ENCODE results near the gene FOXN3.
"Not testable (repeated sequence)": the region's sequence is repeated elsewhere in the genome, so short reads cannot be mapped to it uniquely, and the experiment has no call there.

The FOXN3 gene

GRCh38 chr14:89303456-89304435, 113.3 kb downstream of the FOXN3 start:
- DNase-seq (peak; percentile 61), ATAC-seq (replicated peaks) (peak; percentile 77 to 82)
- Mint-ChIP-seq H3K4me1 (peaks cover 53 to 78% of the 10 kb centered on the region in 2 donors), H3K9me3 (peaks cover 6 to 8% of the 10 kb centered on the region in 2 donors), H3K27me3 (no peaks in the 10 kb centered on the region), H3K4me3 (peak overlapping the region; percentile 92 to 94), H3K27ac (peak overlapping the region; percentile 99), H3K36me3 (peaks cover 47 to 64% of the 10 kb centered on the region in 2 donors)

- Mint-ChIP-seq H3K27ac (peak overlapping the region; percentile 99), H3K4me3 (peak overlapping the region; percentile 92 to 94), H3K4me1 (peaks cover 47 to 66% of the 10 kb centered on the region in 2 donors), H3K36me3 (peaks cover 43 to 61% of the 10 kb centered on the region in 2 donors), H3K27me3 (no peaks in the 10 kb centered on the region), H3K9me3 (peaks cover 5 to 6% of the 10 kb centered on the region in 2 donors)
- ATAC-seq (replicated peaks), result peak in 1 of 2 donors; percentile 41
- DNase-seq, result no peak
These were observed 114.6 kb downstream of the FOXN3 start for GRCh38 chr14:89302396-89302950.

DNA sequence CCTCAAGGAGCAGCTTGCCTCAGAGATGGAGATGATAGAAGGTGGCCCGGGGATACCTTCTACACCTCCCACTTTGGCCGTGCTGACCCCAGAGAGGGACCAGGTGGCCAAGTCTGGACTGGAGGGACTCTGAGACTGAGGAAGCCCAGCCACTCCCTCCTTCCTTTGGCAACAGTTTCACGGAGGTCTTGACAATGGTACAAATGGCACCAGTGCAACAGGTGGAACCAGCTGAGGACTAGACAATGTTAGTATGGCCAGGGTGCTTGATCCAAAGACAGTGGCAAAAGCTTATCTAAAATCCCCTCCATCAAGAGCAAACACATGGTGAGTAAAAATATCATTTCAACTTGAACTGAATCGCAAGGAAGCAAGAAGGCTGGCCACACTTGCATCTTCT, 117.4 kb downstream of the FOXN3 start:
- no peak overlapping the region for H3K4me3 Mint-ChIP-seq
- H3K36me3 Mint-ChIP-seq, result peaks cover 48 to 58% of the 10 kb centered on the region in 2 donors
- DNase-seq, result no peak
- peaks cover 4 to 6% of the 10 kb centered on the region in 2 donors for H3K9me3 Mint-ChIP-seq
- H3K4me1 Mint-ChIP-seq, result peaks cover 46 to 60% of the 10 kb centered on the region in 2 donors
- no peaks in the 10 kb centered on the region for H3K27me3 Mint-ChIP-seq
- no peak for ATAC-seq (replicated peaks)
- peak overlapping the region; percentile 81 for H3K27ac Mint-ChIP-seq

DNA sequence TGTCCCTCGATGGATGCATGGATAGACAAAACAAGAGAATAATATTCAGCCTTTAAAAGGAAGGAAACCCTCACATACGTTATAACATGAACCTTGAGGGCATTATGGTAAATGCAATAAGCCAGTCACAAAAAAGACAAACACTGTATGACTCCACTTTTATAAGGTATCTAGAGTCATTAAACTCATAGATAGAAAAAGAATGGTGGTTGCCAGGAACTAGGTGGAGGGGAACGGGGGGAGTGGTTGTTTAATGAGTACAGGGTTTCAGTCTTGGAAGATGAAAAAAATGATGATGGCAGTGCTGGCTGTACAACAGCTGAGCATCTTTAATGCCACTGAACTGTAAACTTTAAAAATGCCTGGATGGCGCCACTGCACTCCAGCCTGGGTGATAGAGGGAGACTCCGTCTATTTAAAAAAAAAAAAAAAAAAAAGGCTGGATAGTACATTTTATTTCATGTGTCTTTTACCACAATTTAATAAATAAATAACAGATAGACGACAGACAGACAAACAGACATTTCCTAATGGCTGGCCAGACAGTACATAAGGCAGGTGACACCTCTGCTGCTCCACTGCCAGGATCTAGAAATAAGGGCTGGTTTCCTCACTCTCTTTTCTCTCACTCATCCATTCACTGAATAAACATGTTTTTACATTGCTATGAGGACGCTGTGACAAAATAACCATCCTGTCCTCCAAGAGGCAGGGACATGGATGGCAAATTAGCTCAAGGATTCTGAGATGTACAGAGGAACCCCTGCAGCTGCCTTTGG, 118.8 kb downstream of the FOXN3 start:
- H3K27ac Mint-ChIP-seq, result no peak overlapping the region
- ATAC-seq (replicated peaks), result no peak

GRCh38 chr14:89296281-89296745, 120.7 kb downstream of the FOXN3 start:
- peaks cover 49 to 61% of the 10 kb centered on the region in 2 donors for H3K4me1 Mint-ChIP-seq
- H3K36me3 Mint-ChIP-seq, result peaks cover 46 to 66% of the 10 kb centered on the region in 2 donors
- peaks cover 3 to 4% of the 10 kb centered on the region in 2 donors for H3K9me3 Mint-ChIP-seq
- no peak for DNase-seq
- no peaks in the 10 kb centered on the region for H3K27me3 Mint-ChIP-seq
- ATAC-seq (replicated peaks), result peak; percentile 53 to 65
- H3K27ac Mint-ChIP-seq, result peak overlapping the region; percentile 42
- H3K4me3 Mint-ChIP-seq, result no peak overlapping the region

More for the DNA sequence above, 118.8 kb downstream of the FOXN3 start:
- no peak for DNase-seq
- H3K9me3 Mint-ChIP-seq, result peaks cover 4 to 6% of the 10 kb centered on the region in 2 donors
- H3K36me3 Mint-ChIP-seq, result peaks cover 44 to 63% of the 10 kb centered on the region in 2 donors
- peaks cover 45 to 59% of the 10 kb centered on the region in 2 donors for H3K4me1 Mint-ChIP-seq
- H3K4me3 Mint-ChIP-seq, result no peak overlapping the region
- no peaks in the 10 kb centered on the region for H3K27me3 Mint-ChIP-seq

- H3K4me1 Mint-ChIP-seq, result peaks cover 60 to 74% of the 10 kb centered on the region in 2 donors
- no peak overlapping the region for H3K27ac Mint-ChIP-seq
These were observed 122.2 kb downstream of the FOXN3 start for GRCh38 chr14:89294872-89295271.

DNA sequence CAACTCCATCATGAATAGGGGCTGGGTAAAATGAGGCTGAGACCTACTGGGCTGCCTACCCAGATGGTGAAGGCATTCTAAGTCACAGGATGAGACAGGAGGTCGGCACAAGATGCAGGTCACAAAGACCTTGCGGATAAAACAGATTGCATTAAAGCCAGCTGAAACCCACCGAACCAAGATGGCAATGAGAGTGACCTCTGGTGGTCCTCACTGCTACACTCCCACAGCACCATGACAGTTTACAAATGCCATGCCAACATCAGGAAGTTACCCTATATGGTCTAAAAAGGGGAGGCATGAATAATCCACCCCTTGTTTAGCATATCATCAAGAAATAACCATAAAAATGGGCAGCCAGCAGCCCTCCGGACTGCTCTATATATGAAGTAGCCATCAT, 122.6 kb downstream of the FOXN3 start:
- H3K36me3 Mint-ChIP-seq, result peaks cover 51 to 72% of the 10 kb centered on the region in 2 donors
- peaks cover 59 to 73% of the 10 kb centered on the region in 2 donors for H3K4me1 Mint-ChIP-seq
- not testable (repeated sequence) for H3K9me3 Mint-ChIP-seq; DNase-seq; ATAC-seq (replicated peaks); H3K4me3 Mint-ChIP-seq; H3K27me3 Mint-ChIP-seq; H3K27ac Mint-ChIP-seq

More at GRCh38 chr14:89294872-89295271, 122.2 kb downstream of the FOXN3 start:
- H3K36me3 Mint-ChIP-seq, result peaks cover 55 to 74% of the 10 kb centered on the region in 2 donors
- ATAC-seq (replicated peaks) (no peak), DNase-seq (no peak)
- no peaks in the 10 kb centered on the region for H3K27me3 Mint-ChIP-seq
- H3K9me3 Mint-ChIP-seq, result peaks cover 3 to 4% of the 10 kb centered on the region in 2 donors
- peak overlapping the region in 1 of 2 donors; percentile 43 for H3K4me3 Mint-ChIP-seq

DNA sequence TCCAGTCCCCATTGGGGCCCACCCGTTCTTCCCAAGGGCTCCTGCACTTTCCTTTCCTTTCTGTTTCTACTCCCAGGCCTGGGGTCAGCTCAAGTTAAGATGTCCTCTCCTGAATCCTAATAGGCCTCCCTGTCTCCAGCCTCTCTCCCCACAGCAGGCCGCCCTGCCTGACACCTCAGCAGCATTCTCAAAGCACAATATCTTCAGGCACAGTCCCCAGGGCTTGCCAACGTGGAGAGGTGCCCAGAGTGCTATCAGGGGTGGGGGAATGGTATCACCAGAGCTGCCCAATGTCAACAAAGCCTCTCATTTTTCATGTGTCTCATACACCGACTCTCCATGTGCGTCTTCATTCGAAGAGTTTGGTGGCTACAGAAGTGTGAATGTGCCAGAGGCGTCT, 123.0 kb downstream of the FOXN3 start:
- peak overlapping the region in 1 of 2 donors; percentile 25 for H3K4me3 Mint-ChIP-seq
- peaks cover 0 to 4% of the 10 kb centered on the region in 2 donors for H3K9me3 Mint-ChIP-seq
- H3K27me3 Mint-ChIP-seq, result no peaks in the 10 kb centered on the region
- peak overlapping the region; percentile 71 for H3K27ac Mint-ChIP-seq
- DNase-seq (no peak), ATAC-seq (replicated peaks) (no peak)
- H3K36me3 Mint-ChIP-seq, result peaks cover 48 to 67% of the 10 kb centered on the region in 2 donors
- H3K4me1 Mint-ChIP-seq, result peaks cover 56 to 69% of the 10 kb centered on the region in 2 donors

DNA sequence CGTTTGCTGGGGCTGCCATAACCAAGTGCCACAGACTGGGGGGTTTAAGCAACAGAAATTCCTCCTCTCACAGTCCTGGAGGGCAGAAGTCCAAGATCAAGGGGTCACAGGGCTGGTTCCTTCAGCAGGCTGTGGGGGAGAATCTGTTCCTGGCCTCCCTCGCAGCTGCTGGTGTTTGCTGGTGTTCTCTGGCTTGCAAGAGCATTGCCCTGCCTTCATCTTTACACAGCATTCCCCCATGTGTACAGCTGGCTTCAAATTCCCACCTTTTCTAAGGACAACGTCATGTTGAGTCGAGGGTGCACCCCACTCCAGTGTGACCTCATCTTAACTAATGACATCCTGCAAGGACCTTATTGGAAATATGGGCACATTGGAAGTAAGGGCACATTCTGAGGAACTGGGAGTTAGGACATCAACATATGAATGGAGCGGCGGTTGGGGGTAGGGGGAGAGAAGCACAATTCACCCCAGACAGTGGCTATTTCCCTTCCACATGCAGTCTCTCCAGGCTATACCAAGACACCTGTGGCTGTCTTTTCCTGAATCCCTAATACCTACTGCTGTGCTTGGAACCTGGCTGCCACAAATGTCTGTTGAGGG, 123.6 kb downstream of the FOXN3 start:
- ATAC-seq (replicated peaks) (no peak), DNase-seq (no peak)
- Mint-ChIP-seq H3K9me3 (peaks cover 0 to 4% of the 10 kb centered on the region in 2 donors), H3K27ac (peak overlapping the region; percentile 75), H3K36me3 (peaks cover 42 to 62% of the 10 kb centered on the region in 2 donors), H3K4me3 (no peak overlapping the region), H3K27me3 (no peaks in the 10 kb centered on the region), H3K4me1 (peaks cover 54 to 64% of the 10 kb centered on the region in 2 donors)

GRCh38 chr14:89292579-89293313, 124.3 kb downstream of the FOXN3 start:
- no peak for DNase-seq
- no peak for ATAC-seq (replicated peaks)
- Mint-ChIP-seq H3K27me3 (no peaks in the 10 kb centered on the region), H3K9me3 (peaks cover 0 to 4% of the 10 kb centered on the region in 2 donors), H3K27ac (peak overlapping the region; percentile 75), H3K4me1 (peaks cover 50 to 64% of the 10 kb centered on the region in 2 donors), H3K36me3 (peaks cover 39 to 57% of the 10 kb centered on the region in 2 donors), H3K4me3 (peak overlapping the region in 1 of 2 donors; percentile 9)

DNA sequence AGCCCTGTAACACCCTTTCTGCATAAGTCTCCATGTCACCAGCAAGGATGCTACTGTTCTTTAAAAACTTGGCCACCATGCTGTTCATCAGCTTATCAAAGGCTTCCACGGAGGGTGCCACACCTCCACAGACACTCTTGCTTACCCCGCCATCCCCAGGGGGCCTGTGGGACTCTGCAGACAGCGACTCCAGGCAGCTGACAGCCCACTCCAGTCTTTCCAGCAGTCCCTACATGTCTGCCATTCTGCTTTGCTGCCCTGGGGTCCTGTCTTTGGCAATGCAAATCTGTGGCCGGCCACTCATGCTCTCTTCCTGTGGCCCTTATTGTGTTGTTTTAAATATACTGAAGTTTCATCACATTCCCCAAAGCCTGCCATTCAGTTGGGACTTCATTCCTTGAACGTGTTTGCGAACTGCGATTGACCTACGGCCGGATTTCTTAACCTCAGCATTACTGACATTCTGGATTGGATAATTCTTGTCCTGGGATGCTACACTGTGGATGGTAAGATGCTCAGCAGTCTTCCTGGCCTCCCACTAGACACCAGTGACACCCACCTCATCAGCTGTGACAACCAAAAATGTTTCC, 125.6 kb downstream of the FOXN3 start:
- H3K4me1 Mint-ChIP-seq, result peaks cover 49 to 68% of the 10 kb centered on the region in 2 donors
- no peak for DNase-seq
- peaks cover 0 to 4% of the 10 kb centered on the region in 2 donors for H3K9me3 Mint-ChIP-seq
- no peaks in the 10 kb centered on the region for H3K27me3 Mint-ChIP-seq
- no peak for ATAC-seq (replicated peaks)
- peak overlapping the region; percentile 6 for H3K27ac Mint-ChIP-seq
- peaks cover 39 to 59% of the 10 kb centered on the region in 2 donors for H3K36me3 Mint-ChIP-seq
- H3K4me3 Mint-ChIP-seq, result no peak overlapping the region

DNA sequence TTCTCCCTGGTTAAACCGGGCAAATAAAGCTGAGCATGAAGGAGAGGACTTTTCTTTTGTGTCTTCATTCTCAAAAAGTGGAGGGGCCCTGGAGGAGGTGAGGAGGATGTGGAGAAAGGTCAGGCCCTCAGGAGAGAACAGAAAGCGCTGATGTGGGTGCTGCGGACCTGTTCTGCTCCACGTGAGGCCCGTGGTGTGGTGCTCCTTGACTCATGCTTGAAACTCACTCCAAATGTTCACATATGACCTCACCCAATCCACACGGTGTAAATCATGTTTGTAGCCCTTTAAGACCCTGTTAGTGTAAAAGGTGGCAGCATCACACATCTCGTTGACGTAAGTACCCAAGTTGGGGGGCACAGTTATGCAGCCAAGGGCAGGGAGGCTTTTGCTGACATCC, 126.2 kb downstream of the FOXN3 start:
- ATAC-seq (replicated peaks) (no peak), DNase-seq (no peak)
- H3K27ac Mint-ChIP-seq, result peak overlapping the region; percentile 31
- H3K27me3 Mint-ChIP-seq, result no peaks in the 10 kb centered on the region
- no peak overlapping the region for H3K4me3 Mint-ChIP-seq
- H3K9me3 Mint-ChIP-seq, result peaks cover 0 to 4% of the 10 kb centered on the region in 2 donors
- peaks cover 49 to 64% of the 10 kb centered on the region in 2 donors for H3K4me1 Mint-ChIP-seq
- H3K36me3 Mint-ChIP-seq, result peaks cover 39 to 63% of the 10 kb centered on the region in 2 donors
